SK-N-SH (cell line): ENCODE results near the gene COL8A1.

ENCODE experiments used
- EZH2phosphoT487 ChIP-seq: fragments of 200-600 bp; sonication (generic); IDR thresholded peaks from 2 replicates; pipeline ENCODE4 v1.6.1; 2017; ENCODE audit warnings: low read depth, mixed run types, mild to moderate bottlenecking, antibody characterized with exemption, moderate library complexity, borderline replicate concordance
- POLR2AphosphoS5 ChIP-seq: IDR thresholded peaks from 2 replicates; pipeline ENCODE4 v1.6.1; 2012; ENCODE audit warnings: low read depth, low read length
- RAD21 ChIP-seq: IDR thresholded peaks from 2 replicates; pipeline ENCODE4 v1.6.1; 2012; ENCODE audit warnings: mild to moderate bottlenecking, low read length
- SMC3 ChIP-seq: IDR thresholded peaks from 2 replicates; pipeline ENCODE4 v1.6.1; 2012; ENCODE audit warnings: low read depth, low read length, improper control_type of control experiment

DNA sequence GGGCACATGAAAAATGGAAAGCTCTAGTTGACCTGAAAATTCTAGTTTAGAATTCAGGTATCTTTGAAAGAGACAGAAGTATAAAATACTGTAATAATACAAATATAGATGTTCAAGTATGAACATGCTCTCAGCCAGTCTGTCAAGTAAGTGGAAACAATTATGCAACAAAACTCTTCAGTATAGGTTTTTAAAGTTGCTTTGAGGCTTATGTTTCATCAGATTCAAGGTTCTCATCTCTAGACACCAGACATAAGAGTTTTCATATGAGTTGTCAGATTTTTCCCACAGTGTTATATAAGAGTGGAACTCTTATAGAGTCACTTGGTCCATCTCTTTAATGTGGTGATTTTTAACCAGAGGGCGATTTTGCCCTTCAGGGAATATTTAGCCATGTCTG, 201.2 kb downstream of the COL8A1 start:
- TF ChIP-seq SMC3 (no peak), EZH2phosphoT487 (no peak), RAD21 (no peak), POLR2AphosphoS5 (no peak)
